ENCODE data around the gene FAM161B. TPM values are rescaled to one million over a fixed set of nuclear protein-coding genes. Genes with fewer than 3 reads are reported as not detected.

FAM161B gene
- total and polyA plus RNA-seq, 2 of the 13 experiments (the other 11 are each of a cell fraction or from before 2014, with no cell fraction given) = 1.6 to 2.0 TPM

DNA sequence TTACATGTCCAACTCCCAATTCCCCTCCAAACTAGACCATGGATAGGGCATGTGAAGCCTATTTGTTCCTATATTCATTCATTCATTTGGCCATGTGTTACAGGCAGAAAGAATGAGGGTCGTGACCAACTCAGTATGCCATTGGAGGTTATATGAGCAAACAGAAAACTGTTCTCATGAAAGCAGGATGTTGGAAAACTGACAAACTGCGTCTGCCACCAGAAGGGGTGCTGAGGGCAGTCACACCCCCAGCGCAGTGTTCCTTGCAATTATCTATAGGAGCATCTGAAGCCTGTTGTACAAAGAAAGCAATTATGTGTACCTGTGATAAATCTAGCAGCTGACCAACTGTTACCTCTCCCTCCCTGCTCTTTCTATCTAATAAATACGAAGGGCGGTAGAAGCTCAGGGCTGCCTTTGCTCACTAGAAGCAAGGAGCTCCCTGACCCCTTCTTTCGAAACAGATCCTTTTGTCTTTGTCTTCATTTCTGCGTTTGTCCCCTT, 48.1 kb upstream of the FAM161B start (continued):
- TF ChIP-seq, protein P1, sequence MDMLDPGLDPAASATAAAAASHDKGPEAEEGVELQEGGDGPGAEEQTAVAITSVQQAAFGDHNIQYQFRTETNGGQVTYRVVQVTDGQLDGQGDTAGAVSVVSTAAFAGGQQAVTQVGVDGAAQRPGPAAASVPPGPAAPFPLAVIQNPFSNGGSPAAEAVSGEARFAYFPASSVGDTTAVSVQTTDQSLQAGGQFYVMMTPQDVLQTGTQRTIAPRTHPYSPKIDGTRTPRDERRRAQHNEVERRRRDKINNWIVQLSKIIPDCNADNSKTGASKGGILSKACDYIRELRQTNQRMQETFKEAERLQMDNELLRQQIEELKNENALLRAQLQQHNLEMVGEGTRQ (IDR thresholded peaks at IDR 0.05; ENCODE audit: low read depth, low read length) = no peak
- TF ChIP-seq, protein P1 (CRISPR knock-in tag; IDR thresholded peaks at IDR 0.05; ENCODE audit: borderline replicate concordance) = no peak
- TF ChIP-seq SOX13 (IDR thresholded peaks at IDR 0.05) = no peak
- TF ChIP-seq SOX13 (CRISPR knock-in tag; conservative IDR thresholded peaks at IDR 0.05 in 1 of 2, IDR thresholded peaks at IDR 0.05 in 1 of 2) = 0 out of 4 replicates have a peak, but pooled peaks of 1 of the 2 experiments have one; percentile 7
- TF ChIP-seq, protein P2, sequence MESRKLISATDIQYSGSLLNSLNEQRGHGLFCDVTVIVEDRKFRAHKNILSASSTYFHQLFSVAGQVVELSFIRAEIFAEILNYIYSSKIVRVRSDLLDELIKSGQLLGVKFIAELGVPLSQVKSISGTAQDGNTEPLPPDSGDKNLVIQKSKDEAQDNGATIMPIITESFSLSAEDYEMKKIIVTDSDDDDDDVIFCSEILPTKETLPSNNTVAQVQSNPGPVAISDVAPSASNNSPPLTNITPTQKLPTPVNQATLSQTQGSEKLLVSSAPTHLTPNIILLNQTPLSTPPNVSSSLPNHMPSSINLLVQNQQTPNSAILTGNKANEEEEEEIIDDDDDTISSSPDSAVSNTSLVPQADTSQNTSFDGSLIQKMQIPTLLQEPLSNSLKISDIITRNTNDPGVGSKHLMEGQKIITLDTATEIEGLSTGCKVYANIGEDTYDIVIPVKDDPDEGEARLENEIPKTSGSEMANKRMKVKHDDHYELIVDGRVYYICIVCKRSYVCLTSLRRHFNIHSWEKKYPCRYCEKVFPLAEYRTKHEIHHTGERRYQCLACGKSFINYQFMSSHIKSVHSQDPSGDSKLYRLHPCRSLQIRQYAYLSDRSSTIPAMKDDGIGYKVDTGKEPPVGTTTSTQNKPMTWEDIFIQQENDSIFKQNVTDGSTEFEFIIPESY (CRISPR knock-in tag; IDR thresholded peaks at IDR 0.05) = 0 out of 2 replicates have a peak, but pooled peaks have one; percentile 45
- TF ChIP-seq REPIN1 (CRISPR knock-in tag; IDR thresholded peaks at IDR 0.05; ENCODE audit: borderline replicate concordance, low read depth) = peak; percentile 65; the same call in 1 of the 2 replicates
- TF ChIP-seq TEAD3 (CRISPR knock-in tag; optimal IDR thresholded peaks at IDR 0.05; ENCODE audit: borderline replicate concordance) = peak; percentile 10
- 0 out of 2 replicates have a peak, but pooled peaks have one; percentile 10 for TF ChIP-seq AHDC1 (CRISPR knock-in tag; IDR thresholded peaks at IDR 0.05; ENCODE audit: borderline replicate concordance)
- TF ChIP-seq ETS1 (CRISPR knock-in tag; IDR thresholded peaks at IDR 0.05) = no peak
- no peak for TF ChIP-seq ZFP82 (CRISPR knock-in tag; IDR thresholded peaks at IDR 0.05; ENCODE audit: borderline replicate concordance)
- TF ChIP-seq TRIM24 (CRISPR knock-in tag; IDR thresholded peaks at IDR 0.05) = no peak
- TF ChIP-seq, protein P3, sequence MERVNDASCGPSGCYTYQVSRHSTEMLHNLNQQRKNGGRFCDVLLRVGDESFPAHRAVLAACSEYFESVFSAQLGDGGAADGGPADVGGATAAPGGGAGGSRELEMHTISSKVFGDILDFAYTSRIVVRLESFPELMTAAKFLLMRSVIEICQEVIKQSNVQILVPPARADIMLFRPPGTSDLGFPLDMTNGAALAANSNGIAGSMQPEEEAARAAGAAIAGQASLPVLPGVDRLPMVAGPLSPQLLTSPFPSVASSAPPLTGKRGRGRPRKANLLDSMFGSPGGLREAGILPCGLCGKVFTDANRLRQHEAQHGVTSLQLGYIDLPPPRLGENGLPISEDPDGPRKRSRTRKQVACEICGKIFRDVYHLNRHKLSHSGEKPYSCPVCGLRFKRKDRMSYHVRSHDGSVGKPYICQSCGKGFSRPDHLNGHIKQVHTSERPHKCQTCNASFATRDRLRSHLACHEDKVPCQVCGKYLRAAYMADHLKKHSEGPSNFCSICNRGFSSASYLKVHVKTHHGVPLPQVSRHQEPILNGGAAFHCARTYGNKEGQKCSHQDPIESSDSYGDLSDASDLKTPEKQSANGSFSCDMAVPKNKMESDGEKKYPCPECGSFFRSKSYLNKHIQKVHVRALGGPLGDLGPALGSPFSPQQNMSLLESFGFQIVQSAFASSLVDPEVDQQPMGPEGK (CRISPR knock-in tag; IDR thresholded peaks at IDR 0.05) = no peak
- no peak for TF ChIP-seq ZSCAN9 (CRISPR knock-in tag; IDR thresholded peaks at IDR 0.05; ENCODE audit: borderline replicate concordance)
- TF ChIP-seq DRAP1 (CRISPR knock-in tag; IDR thresholded peaks at IDR 0.05) = no peak
- no peak for TF ChIP-seq CC2D1A (CRISPR knock-in tag; IDR thresholded peaks at IDR 0.05)

Data from HepG2 (cell line).